B cell (primary cell): Measurements from ENCODE around the gene ITPKB. TPM values are rescaled to one million over a fixed set of nuclear protein-coding genes. Genes with fewer than 3 reads are reported as not detected.

Source experiments
- ATAC-seq: fragments of 200-7000 bp; cut with Tn5 transposase; one replicate; pipeline ENCODE4 v1.10.0; 2021; ENCODE audit warnings: low read depth, mild to moderate bottlenecking, moderate number of reproducible peaks, moderate library complexity
- CTCF ChIA-PET: fragments of 350-600 bp; sonication (Branson Sonifier 250); formaldehyde crosslinking; loops from one replicate; lab custom pipeline; 2021; ENCODE audit warnings: antibody characterized with exemption, inconsistent platforms; lab: Charles Lee
- POLR2A ChIA-PET: fragments of 350-600 bp; sonication (Branson Sonifier 250); formaldehyde crosslinking; loops from one replicate; lab custom pipeline; 2021; ENCODE audit warnings: antibody characterized with exemption; lab: Charles Lee
- DNase-seq: peaks from one replicate; pipeline ENCODE4 v3.0.0; 2013
- H2AFZ ChIP-seq: 2 replicates; pipeline ENCODE4 v1.6.1; 2012; ENCODE audit warnings: mild to moderate bottlenecking, low read depth, low read length; ENCODE audit not compliant: insufficient read depth, poor library complexity, severe bottlenecking
- H3K27ac ChIP-seq, 2 donors: 1 replicate in 1 of 2; 2 replicates in 1 of 2; pipeline ENCODE4 v1.5.1; 2012 to 2013; ENCODE audit warnings: low read length in 2 of 2, mild to moderate bottlenecking in 2 of 2, moderate library complexity in 1 of 2
- H3K27me3 ChIP-seq, 4 experiments: fragments of 200-600 bp in 1 of 4; sonication (generic) in 1 of 4; replicated peaks in 1 of 4; 1 replicate in 2 of 4; 2 replicates in 2 of 4; pipeline versions ENCODE4 v1.6.1 to v1.7.0; 2013 to 2016; ENCODE audit warnings: low read length in 3 of 4, mild to moderate bottlenecking in 2 of 4, mixed read lengths in 1 of 4, moderate library complexity in 1 of 4; ENCODE audit not compliant: insufficient read depth in 4 of 4, control insufficient read depth in 3 of 4; ENCODE audit errors: control extremely low read depth in 1 of 4
- H3K36me3 ChIP-seq, 2 experiments: replicated peaks in 1 of 2; 1 replicate in 1 of 2; 2 replicates in 1 of 2; pipeline versions ENCODE4 v1.6.1 to v1.7.1; 2013; ENCODE audit warnings: low read length in 1 of 2; ENCODE audit not compliant: insufficient read depth in 2 of 2, control insufficient read depth in 1 of 2; ENCODE audit errors: control extremely low read depth in 1 of 2, extremely low read depth in 1 of 2
- H3K4me1 ChIP-seq, 2 donors: fragments of 200-600 bp in 1 of 2; sonication (generic) in 1 of 2; 1 replicate in 1 of 2; 2 replicates in 1 of 2; pipeline versions ENCODE4 v1.5.1 to v1.6.1; 2013 to 2017; ENCODE audit warnings: low read length in 2 of 2; ENCODE audit not compliant: control insufficient read depth in 2 of 2, insufficient read depth in 2 of 2
- H3K4me2 ChIP-seq: replicated peaks from 2 replicates; pipeline ENCODE3; 2012; ENCODE audit warnings: mild to moderate bottlenecking, low read depth, low read length; ENCODE audit not compliant: poor library complexity, severe bottlenecking
- H3K4me3 ChIP-seq, 5 experiments: fragments of 200-600 bp in 1 of 5; sonication (generic) in 1 of 5; 1 replicate in 3 of 5; 2 replicates in 2 of 5; pipeline versions ENCODE4 v1.5.1 to v1.7.0; 2011 to 2016; ENCODE audit warnings: low read length in 4 of 5, mild to moderate bottlenecking in 4 of 5, low read depth in 2 of 5, control low read depth in 1 of 5, moderate library complexity in 1 of 5; ENCODE audit not compliant: insufficient read depth in 1 of 5; ENCODE audit errors: control extremely low read depth in 1 of 5, extremely low read depth in 1 of 5
- H3K79me2 ChIP-seq: fragments of 200-600 bp; sonication (generic); one replicate; pipeline ENCODE4 v1.6.0; 2016; ENCODE audit warnings: low read length; ENCODE audit not compliant: control insufficient read depth, insufficient read depth
- H3K9ac ChIP-seq: fragments of 200-600 bp; sonication (generic); 2 replicates; pipeline ENCODE4 v1.6.1; 2017; ENCODE audit warnings: mild to moderate bottlenecking, low read length, moderate library complexity
- H3K9me3 ChIP-seq, 3 donors: one replicate each; pipeline versions ENCODE4 v1.6.1 to v1.7.1; 2013; ENCODE audit warnings: low read length in 2 of 3; ENCODE audit not compliant: control insufficient read depth in 2 of 3, insufficient read depth in 1 of 3; ENCODE audit errors: control extremely low read depth in 1 of 3
- H4K20me1 ChIP-seq: 2 replicates; pipeline ENCODE4 v1.6.0; 2012; ENCODE audit warnings: mild to moderate bottlenecking, low read length; ENCODE audit not compliant: insufficient read depth, control insufficient read depth, poor library complexity, severe bottlenecking
- H3K27ac Mint-ChIP-seq: one replicate; pipeline ENCODE4 v1.8.0; 2021; ENCODE audit warnings: mixed read lengths
- H3K27me3 Mint-ChIP-seq: one replicate; pipeline ENCODE4 v1.8.0; 2021; ENCODE audit warnings: mixed read lengths
- H3K4me1 Mint-ChIP-seq: one replicate; pipeline ENCODE4 v1.8.0; 2021; ENCODE audit warnings: mixed read lengths
- H3K4me3 Mint-ChIP-seq: one replicate; pipeline ENCODE4 v1.8.0; 2021; ENCODE audit warnings: mixed read lengths
- H3K9me3 Mint-ChIP-seq: one replicate; pipeline ENCODE4 v1.8.0; 2022; ENCODE audit warnings: mixed read lengths; ENCODE audit not compliant: insufficient read depth
- CTCF ChIP-seq: fragments of 200-600 bp; IDR thresholded peaks from one replicate; pipeline ENCODE4 v1.8.0; 2022; ENCODE audit warnings: antibody characterized with exemption, mild to moderate bottlenecking
- EZH2 ChIP-seq: IDR thresholded peaks from 2 replicates; pipeline ENCODE4 v1.6.1; 2012; ENCODE audit warnings: borderline replicate concordance, low read depth, mild to moderate bottlenecking, moderate library complexity, low read length; ENCODE audit not compliant: insufficient read depth, poor library complexity, severe bottlenecking
- WGBS: methylation state at CpG from one replicate; pipeline ENCODE4 v1.1.5; 2013; ENCODE audit warnings: missing lambda C conversion rate; ENCODE audit not compliant: insufficient coverage; 5-methylcytosine and 5-hydroxymethylcytosine counted together
- intact Hi-C: fragments of 100-400 bp; cut with micrococcal nuclease; formaldehyde crosslinking; loops from one replicate; pipeline ENCODE4 v1.10.0; 2022
- polyA plus RNA-seq: library from polyadenylated mRNA; depleted of rRNA; stranded (reverse); fragments of >200 nt; gene quantifications from 2 replicates; pipeline ENCODE4 v1.2.3, GENCODE V29; 2012
- total RNA-seq, 2 donors: library from RNA; stranded (reverse); fragments of 120-200 nt in 1 of 2; gene quantifications; 1 replicate in 1 of 2; 2 replicates in 1 of 2; pipeline versions ENCODE4 v1.2.3 to v1.2.4, GENCODE V29; 2013 to 2022

The ITPKB gene
- total and polyA plus RNA-seq, 2 donors (not counting 1 experiment from before 2014, with no cell fraction given), result 21.8 to 93.5 TPM

DNA sequence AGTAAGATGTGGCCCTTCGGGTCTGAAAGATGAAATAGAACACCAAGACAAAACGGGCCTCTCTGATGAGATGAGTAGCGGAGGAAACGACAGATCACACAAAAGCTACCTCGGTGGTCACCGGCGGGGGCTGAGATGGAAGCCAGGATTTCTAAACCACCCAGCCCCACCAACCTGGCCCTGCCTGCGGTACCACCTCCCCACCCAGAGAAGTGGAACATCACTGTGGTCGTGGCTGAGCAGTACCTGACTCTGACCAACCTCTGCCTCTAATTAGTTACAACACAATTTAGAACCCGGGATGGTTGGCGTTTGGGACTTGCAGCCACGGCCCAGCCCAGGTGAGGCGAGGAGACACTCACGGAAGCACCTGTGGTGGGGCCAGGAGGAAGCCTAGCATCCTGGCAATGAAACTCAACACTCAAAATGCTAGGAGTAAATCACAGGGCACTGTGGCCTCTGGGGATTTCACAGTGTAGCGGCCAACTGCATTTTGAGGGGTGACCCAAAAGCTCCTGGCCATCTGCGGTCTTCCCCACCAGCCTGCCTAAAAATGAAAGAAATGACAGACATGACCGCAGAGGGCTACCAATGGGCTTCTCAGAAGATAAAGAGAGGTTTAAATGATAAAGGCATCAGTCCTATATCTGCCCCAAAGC, 73.4 kb downstream of the ITPKB start:
- peak overlapping the region; percentile 81 for H3K27ac Mint-ChIP-seq
- H3K79me2 ChIP-seq, result peaks cover 98% of the 10 kb centered on the region
- H2AFZ ChIP-seq, result no peak overlapping the region
- no peaks in the 10 kb centered on the region for H3K27me3 ChIP-seq
- 69% methylated on average over 15 of the region's 17 CpGs for WGBS
- no peak overlapping the region for H3K4me3 ChIP-seq
- H3K27ac ChIP-seq, result peak overlapping the region in 1 of 2 donors; percentile 84
- H3K4me1 ChIP-seq, result peaks cover 64 to 77% of the 10 kb centered on the region in 2 donors
- DNase-seq, result no peak
- no peak for TF ChIP-seq EZH2
- no peak for TF ChIP-seq CTCF
- H3K4me1 Mint-ChIP-seq, result peaks cover 91% of the 10 kb centered on the region
- no peak for ATAC-seq
- POLR2A ChIA-PET, result interaction anchor here (0.7 to 2.7 kb wide), 4 partner anchors 9 to 14 kb away, joined by 3 to 17 read pairs (median 3); no protein-coding TSS in a partner anchor
- peak overlapping the region; percentile 17 for H3K4me2 ChIP-seq
- H3K27me3 Mint-ChIP-seq, result no peaks in the 10 kb centered on the region
- no peak overlapping the region for H3K9ac ChIP-seq
- H3K9me3 ChIP-seq, result no peaks in the 10 kb centered on the region
- peaks cover 39% of the 10 kb centered on the region for H4K20me1 ChIP-seq
- intact Hi-C loops, result no loop called here
- H3K4me3 Mint-ChIP-seq, result peak overlapping the region; percentile 47
- H3K9me3 Mint-ChIP-seq, result no peaks in the 10 kb centered on the region
- H3K36me3 ChIP-seq, result peaks cover 3 to 31% of the 10 kb centered on the region in 2 experiments
- CTCF ChIA-PET, result interaction anchor here (0.5 to 1.5 kb wide), 4 partner anchors 15 to 1429 kb away, joined by 3 to 4 read pairs (median 4); no protein-coding TSS in a partner anchor
